GM15510 (cell line): Measurements from ENCODE around the gene BMP7.

Source experiments
- POLR2A ChIP-seq: IDR thresholded peaks from 3 replicates; pipeline ENCODE4 v1.6.1; 2011; ENCODE audit warnings: borderline replicate concordance; ENCODE audit not compliant: insufficient read length; ENCODE audit errors: extremely low read depth

The BMP7 gene

GRCh38 chr20:57180387-57180786 lies 86.1 kb downstream of the BMP7 start:
- TF ChIP-seq POLR2A: no peak

- no peak for TF ChIP-seq POLR2A
These were observed 87.2 kb downstream of the BMP7 start for GRCh38 chr20:57179265-57179664.

- TF ChIP-seq POLR2A: no peak
These were observed 87.8 kb downstream of the BMP7 start for GRCh38 chr20:57178582-57179111.

- no peak for TF ChIP-seq POLR2A
These were observed 88.7 kb downstream of the BMP7 start for GRCh38 chr20:57177636-57178280.

GRCh38 chr20:57176842-57177241 lies 89.6 kb downstream of the BMP7 start:
- no peak for TF ChIP-seq POLR2A

- no peak for TF ChIP-seq POLR2A
These were observed 90.9 kb downstream of the BMP7 start for GRCh38 chr20:57175397-57176010.

- no peak for TF ChIP-seq POLR2A
These were observed 91.7 kb downstream of the BMP7 start for GRCh38 chr20:57174737-57175136.

- no peak for TF ChIP-seq POLR2A
These were observed 92.5 kb downstream of the BMP7 start for GRCh38 chr20:57173986-57174385.

GRCh38 chr20:57173041-57173440 lies 93.4 kb downstream of the BMP7 start:
- no peak for TF ChIP-seq POLR2A

- no peak for TF ChIP-seq POLR2A
These were observed 96.1 kb downstream of the BMP7 start for GRCh38 chr20:57170343-57170742.

GRCh38 chr20:57169162-57169561 lies 97.3 kb downstream of the BMP7 start:
- no peak for TF ChIP-seq POLR2A

GRCh38 chr20:57167971-57168701 lies 98.3 kb downstream of the BMP7 start:
- no peak for TF ChIP-seq POLR2A

GRCh38 chr20:57167292-57167655 lies 99.2 kb downstream of the BMP7 start:
- no peak for TF ChIP-seq POLR2A

- no peak for TF ChIP-seq POLR2A
These were observed 99.7 kb downstream of the BMP7 start for GRCh38 chr20:57166568-57167291.

GRCh38 chr20:57165427-57166004 lies 100.9 kb downstream of the BMP7 start:
- no peak for TF ChIP-seq POLR2A
